Right lobe of liver (tissue), 6 donors: ENCODE data around the gene MME. TPM values are rescaled to one million over a fixed set of nuclear protein-coding genes. Genes with fewer than 3 reads are reported as not detected.

Experiments used
- ATAC-seq, 4 donors: fragments of 200-7000 bp; cut with Tn5 transposase; one replicate each; pipeline ENCODE4 v1.9.1; 2020; ENCODE audit warnings: mild to moderate bottlenecking in 4 of 4, moderate library complexity in 4 of 4
- DNase-seq, 3 donors: peaks; one replicate each; pipeline ENCODE4 v3.0.0-alpha.2; 2020
- H3K27ac ChIP-seq, 3 donors: fragments of 200-600 bp; one replicate each; pipeline ENCODE4 v1.8.0; 2022
- H3K27me3 ChIP-seq, 2 donors: fragments of 200-600 bp; one replicate each; pipeline ENCODE4 v1.8.0; 2022
- H3K36me3 ChIP-seq, 4 donors: fragments of 200-600 bp; sonication (generic) in 1 of 4; one replicate each; pipeline versions ENCODE4 v1.5.1 to v1.8.0; 2017 to 2022; ENCODE audit warnings: control low read depth in 1 of 4
- H3K4me1 ChIP-seq, 4 donors: fragments of 200-600 bp; sonication (generic) in 1 of 4; one replicate each; pipeline versions ENCODE4 v1.5.1 to v1.8.0; 2017 to 2022; ENCODE audit warnings: control low read depth in 1 of 4
- H3K4me3 ChIP-seq, 3 donors: fragments of 200-600 bp; one replicate each; pipeline ENCODE4 v1.8.0; 2022
- H3K9me3 ChIP-seq, 4 donors: fragments of 200-600 bp; sonication (generic) in 1 of 4; one replicate each; pipeline versions ENCODE4 v1.5.1 to v1.8.0; 2017 to 2022; ENCODE audit warnings: control low read depth in 1 of 4
- POLR2A ChIP-seq: fragments of 450-650 bp; IDR thresholded peaks from one replicate; pipeline ENCODE4 v1.6.1; 2017; ENCODE audit warnings: antibody characterized with exemption, mild to moderate bottlenecking
- WGBS: methylation state at CpG from one replicate; pipeline ENCODE4 v1.1.6; 2018; ENCODE audit warnings: low coverage, low lambda C conversion rate; ENCODE audit not compliant: insufficient coverage; ENCODE audit errors: missing lambda C conversion rate; 5-methylcytosine and 5-hydroxymethylcytosine counted together
- intact Hi-C, 2 donors: fragments of 100-400 bp; cut with DNase I; formaldehyde crosslinking; loops; one replicate each; pipeline versions ENCODE4 v1.11.2 to v1.14.1; 2022
- total RNA-seq, 6 experiments: library from RNA; depleted of rRNA in 2 of 6; stranded (reverse); fragments of >200 nt in 2 of 6; fragmentation: NEBNext Ultra II Directional in 3 of 6; extraction: Animal tissue kit (Norgen Biotek cat#: 25700) in 3 of 6; gene quantifications; one replicate each; pipeline versions ENCODE4 v1.1.0 to v1.2.4, GENCODE V29; 2016 to 2023
- TF ChIP-seq, protein P1 (sequence below), 4 donors: fragments of 200-600 bp in 3 of 4; fragments of 450-650 bp in 1 of 4; IDR thresholded peaks; one replicate each; pipeline versions ENCODE4 v1.5.1 to v1.8.0; 2016 to 2022; ENCODE audit warnings: antibody characterized with exemption in 4 of 4, mild to moderate bottlenecking in 2 of 4
- donor health status: DM: no; HTN: yes; CAD: no.
- donor health status: DM: no; HTN: no; CAD: no.
- donor health status: DM: no; HTN: no; CAD: no.
- donor health status: DM: no; HTN: yes; CAD: no.
- donor health status: DM: no; HTN: yes; CAD: no.

MME gene
- total RNA-seq, 6 experiments from 2014 or later, result 9.9 to 79.1 (median 35.1) TPM

DNA sequence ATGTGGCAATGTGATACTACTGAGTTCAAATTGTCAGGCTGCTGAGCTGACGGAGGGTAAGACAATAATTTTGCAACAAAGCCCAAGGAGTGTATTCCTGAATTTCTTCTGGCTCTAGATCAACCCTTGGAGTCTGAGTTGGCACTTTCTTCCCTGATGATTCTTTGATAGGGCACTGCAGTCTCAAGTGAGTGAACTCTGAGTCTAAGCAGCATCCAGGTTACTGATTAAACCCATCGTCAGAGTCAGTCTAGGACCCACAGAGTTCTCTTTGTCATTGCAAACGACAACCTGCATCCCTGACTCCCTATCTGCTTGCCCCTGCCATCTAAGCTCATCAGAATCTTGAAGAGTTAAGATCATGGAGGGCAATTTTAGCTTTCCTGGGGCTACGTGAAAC is 58.6 kb downstream of the MME start:
- WGBS, result 60% methylated on average over 4 of the region's 4 CpGs
- Histone ChIP-seq H3K9me3 (no peaks in the 10 kb centered on the region), H3K36me3 (no peaks in the 10 kb centered on the region), H3K27me3 (no peaks in the 10 kb centered on the region), H3K27ac (no peak overlapping the region), H3K4me1 (peaks cover 0 to 8% (median 0%) of the 10 kb centered on the region in 4 donors), H3K4me3 (no peak overlapping the region)
- no peak for DNase-seq
- peak in 1 of 4 donors; percentile 47 for ATAC-seq
- intact Hi-C loops, result no loop called here
- TF ChIP-seq POLR2A, result no peak
- TF ChIP-seq, protein P1, sequence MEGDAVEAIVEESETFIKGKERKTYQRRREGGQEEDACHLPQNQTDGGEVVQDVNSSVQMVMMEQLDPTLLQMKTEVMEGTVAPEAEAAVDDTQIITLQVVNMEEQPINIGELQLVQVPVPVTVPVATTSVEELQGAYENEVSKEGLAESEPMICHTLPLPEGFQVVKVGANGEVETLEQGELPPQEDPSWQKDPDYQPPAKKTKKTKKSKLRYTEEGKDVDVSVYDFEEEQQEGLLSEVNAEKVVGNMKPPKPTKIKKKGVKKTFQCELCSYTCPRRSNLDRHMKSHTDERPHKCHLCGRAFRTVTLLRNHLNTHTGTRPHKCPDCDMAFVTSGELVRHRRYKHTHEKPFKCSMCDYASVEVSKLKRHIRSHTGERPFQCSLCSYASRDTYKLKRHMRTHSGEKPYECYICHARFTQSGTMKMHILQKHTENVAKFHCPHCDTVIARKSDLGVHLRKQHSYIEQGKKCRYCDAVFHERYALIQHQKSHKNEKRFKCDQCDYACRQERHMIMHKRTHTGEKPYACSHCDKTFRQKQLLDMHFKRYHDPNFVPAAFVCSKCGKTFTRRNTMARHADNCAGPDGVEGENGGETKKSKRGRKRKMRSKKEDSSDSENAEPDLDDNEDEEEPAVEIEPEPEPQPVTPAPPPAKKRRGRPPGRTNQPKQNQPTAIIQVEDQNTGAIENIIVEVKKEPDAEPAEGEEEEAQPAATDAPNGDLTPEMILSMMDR (IDR thresholded peaks at IDR 0.05), result no peak

DNA sequence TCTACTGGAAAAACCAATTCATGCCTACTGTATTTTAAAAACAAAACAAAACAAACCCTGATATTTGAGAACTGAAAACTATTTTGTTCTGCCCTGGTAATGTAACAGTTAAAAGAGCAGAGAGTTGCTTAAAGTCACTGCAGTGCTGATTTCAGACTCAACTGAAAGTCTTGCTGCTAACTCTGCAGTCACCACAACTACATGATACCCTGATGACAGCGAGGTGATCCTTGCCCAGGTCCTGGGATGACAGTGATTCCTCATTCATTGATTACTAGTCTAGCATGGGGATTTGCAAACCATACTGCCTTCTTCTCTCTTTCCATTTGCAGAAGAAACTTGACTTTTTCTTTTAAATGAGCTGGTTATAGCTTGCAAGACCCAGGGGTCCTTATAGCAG is 67.5 kb downstream of the MME start:
- H3K27me3 ChIP-seq, result no peaks in the 10 kb centered on the region
- intact Hi-C loops, result no loop called here
- WGBS, result 23% methylated on average over 1 of the region's 1 CpG
- H3K9me3 ChIP-seq, result no peaks in the 10 kb centered on the region
- TF ChIP-seq, protein P1 (IDR thresholded peaks at IDR 0.05), result no peak
- TF ChIP-seq POLR2A, result no peak
- H3K36me3 ChIP-seq, result no peaks in the 10 kb centered on the region
- peaks cover 0 to 32% (median 11%) of the 10 kb centered on the region in 4 donors for H3K4me1 ChIP-seq
- no peak overlapping the region for H3K4me3 ChIP-seq
- ATAC-seq (peak in 3 of 4 donors; percentile 41 to 50 (median 48)), DNase-seq (no peak)
- no peak overlapping the region for H3K27ac ChIP-seq

DNA sequence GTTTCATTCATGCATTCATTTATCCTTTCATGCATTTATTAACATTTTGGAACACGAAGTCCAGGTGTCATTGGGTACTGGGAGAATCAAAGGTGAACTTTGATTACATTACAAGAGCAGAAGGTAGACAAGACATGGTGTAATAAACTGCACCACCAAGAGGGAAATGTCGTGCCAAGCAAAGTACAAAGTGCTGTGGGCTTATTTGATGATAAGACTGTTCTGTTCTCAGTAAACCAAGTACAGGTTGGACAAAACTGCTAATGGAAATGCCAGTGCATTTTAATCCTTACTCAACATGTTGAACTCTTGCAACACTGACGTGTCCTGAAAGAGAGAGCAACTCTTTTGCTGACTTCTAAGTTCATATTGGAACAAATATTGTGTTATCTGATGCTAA is 69.4 kb downstream of the MME start:
- TF ChIP-seq POLR2A, result no peak
- TF ChIP-seq, protein P1 (IDR thresholded peaks at IDR 0.05), result no peak
- Histone ChIP-seq H3K36me3 (no peaks in the 10 kb centered on the region), H3K4me1 (peaks cover 0 to 32% (median 11%) of the 10 kb centered on the region in 4 donors), H3K27ac (peak overlapping the region in 2 of 3 donors; percentile 60), H3K27me3 (no peaks in the 10 kb centered on the region), H3K4me3 (no peak overlapping the region), H3K9me3 (no peaks in the 10 kb centered on the region)
- DNase-seq (peak in 1 of 3 donors; percentile 85), ATAC-seq (peak; percentile 93 to 99 (median 98))
- 17% methylated on average over 3 of the region's 3 CpGs for WGBS
- intact Hi-C loops, result no loop called here

DNA sequence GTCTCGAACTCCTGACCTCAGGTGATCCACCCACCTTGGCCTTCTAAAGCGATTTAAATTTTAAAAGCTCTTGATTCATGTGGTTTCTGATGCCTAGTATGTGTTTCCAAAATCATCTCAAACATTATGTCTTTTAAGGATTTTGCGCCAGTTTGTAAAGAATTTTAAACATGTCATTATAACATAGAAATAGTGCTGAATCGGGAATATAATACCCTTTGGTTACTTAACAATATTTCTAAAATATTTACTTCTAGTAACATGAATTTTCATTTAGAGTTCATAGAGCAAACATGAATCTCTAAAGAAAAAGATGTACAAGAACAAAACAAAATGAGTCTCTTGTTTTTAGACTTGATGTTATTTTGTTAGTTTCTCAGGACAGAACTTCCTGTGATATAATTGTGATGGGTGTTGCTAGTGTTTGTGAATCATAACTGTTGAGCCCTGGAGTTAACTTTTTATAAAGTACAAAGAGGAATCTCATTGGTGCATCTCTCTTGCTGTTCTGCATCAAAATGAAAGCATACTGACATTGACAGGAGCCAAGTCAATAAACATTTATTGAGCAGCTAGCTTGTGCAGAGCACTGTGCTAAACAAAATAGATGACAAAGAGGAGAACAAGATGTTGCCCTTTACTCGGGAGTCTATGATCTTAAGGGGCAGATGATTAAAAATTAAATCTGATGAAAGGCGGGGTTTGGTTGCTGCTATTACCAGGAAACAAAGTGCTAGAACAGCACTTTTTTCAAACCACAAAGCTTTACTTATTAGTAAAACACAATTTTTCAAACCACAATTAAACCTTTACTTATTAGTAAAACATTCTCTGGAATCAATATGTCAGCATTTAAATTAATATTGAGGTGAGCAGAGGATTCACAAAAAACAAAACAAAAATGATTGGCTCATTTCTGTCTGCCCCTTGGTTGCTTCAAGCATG is 73.4 kb downstream of the MME start:
- no peak for TF ChIP-seq POLR2A
- TF ChIP-seq, protein P1 (IDR thresholded peaks at IDR 0.05), result no peak
- Histone ChIP-seq H3K27me3 (no peaks in the 10 kb centered on the region), H3K4me3 (no peak overlapping the region), H3K4me1 (peaks cover 0 to 18% (median 5%) of the 10 kb centered on the region in 4 donors), H3K36me3 (no peaks in the 10 kb centered on the region), H3K9me3 (no peaks in the 10 kb centered on the region), H3K27ac (no peak overlapping the region)
- intact Hi-C loops, result no loop called here
- ATAC-seq (no peak), DNase-seq (no peak)
- WGBS, result 73% methylated on average over 6 of the region's 6 CpGs
